8988T (cell line): ENCODE measurements around the gene MRGPRX3.
A peak's percentile ranks its signal among the peaks of the same experiment; 100 is the strongest.
"Not testable (repeated sequence)": the region's sequence is repeated elsewhere in the genome, so short reads cannot be mapped to it uniquely, and the experiment has no call there.

ENCODE experiments used
- DNase-seq: peaks from one replicate; pipeline ENCODE4 v3.0.0; 2011

The MRGPRX3 gene

DNA sequence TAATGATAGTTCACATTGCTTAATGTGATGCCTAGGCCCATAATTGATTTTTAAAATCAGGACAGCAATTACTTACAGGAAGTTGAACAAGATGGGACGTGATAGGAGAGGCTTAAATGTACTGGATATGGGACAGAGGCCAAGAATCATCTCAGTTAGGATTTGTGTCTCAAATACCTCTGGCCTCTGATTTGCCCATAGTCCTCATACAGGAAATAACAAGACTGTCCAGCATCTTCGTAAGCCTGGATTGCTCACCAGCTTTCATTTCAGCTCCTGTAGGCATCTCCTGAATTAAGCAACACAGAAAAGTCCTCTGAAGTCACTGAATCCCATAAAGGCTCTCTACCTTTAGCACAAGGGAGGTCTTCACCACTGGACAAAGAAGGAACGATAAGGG is at the start of gene MRGPRX3:
TSS of gene MRGPRX3 (plus strand) at position 231 of the 400 bp plus-strand sequence. CDS start 4,632 bp downstream, outside the sequence.
- DNase-seq = no peak

DNA sequence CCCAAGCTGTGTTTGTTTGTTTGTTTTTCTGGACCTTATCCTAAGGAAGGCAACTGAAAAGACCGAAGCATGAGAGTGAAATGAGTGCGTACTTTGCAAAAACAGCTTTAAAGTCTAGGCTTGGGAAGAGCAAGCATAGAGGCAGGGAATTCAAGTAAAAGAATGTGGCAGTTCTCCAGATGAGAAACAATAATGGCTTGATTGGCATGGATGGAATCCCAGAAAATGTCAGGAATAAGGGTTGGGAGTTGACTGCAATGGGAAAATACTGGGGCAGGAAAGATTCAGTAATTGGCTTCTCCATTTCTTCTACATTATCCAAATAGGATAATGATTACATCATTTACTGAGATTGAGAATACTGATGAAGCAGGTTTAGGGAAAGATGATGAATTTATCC is 44.0 kb upstream of the MRGPRX3 start:
- DNase-seq = no peak

DNA sequence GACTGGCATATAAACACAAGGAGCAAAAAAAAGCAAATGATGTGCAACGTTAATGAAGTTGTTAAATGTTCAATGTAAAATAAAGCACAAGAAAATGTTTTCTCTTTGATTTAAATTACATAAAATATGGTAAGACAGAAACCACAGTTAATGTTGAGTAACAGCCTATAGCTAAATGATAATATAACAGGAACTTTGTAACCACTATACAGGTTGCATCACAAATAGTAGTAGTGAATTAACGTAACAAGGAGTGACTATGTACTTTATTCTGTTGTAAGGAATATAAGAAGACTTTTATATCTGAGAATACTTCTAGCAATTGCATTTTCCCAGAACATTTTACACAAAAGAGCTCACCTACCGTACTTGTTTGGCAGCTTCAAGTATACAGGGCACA is 43.4 kb upstream of the MRGPRX3 start:
- no peak for DNase-seq

DNA sequence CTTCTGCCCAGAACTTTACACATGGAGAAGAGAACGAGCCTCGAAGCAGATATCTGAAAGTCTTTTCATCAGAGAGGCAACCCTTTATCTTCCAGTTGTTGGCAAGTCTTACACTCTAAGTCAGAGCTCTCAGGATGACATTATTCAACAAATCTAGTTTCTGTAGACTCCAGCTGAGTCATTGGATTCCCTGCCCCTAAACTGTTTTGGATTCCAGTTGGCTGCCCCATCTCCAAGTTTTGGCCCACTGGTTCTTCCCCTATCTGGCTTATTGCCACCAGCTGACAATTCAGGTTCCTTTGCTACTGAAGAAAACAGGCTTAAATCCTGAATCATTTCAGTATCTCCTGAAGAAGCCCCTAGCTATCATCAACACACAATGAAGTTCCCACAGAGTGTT is 40.6 kb upstream of the MRGPRX3 start:
- no peak for DNase-seq

DNA sequence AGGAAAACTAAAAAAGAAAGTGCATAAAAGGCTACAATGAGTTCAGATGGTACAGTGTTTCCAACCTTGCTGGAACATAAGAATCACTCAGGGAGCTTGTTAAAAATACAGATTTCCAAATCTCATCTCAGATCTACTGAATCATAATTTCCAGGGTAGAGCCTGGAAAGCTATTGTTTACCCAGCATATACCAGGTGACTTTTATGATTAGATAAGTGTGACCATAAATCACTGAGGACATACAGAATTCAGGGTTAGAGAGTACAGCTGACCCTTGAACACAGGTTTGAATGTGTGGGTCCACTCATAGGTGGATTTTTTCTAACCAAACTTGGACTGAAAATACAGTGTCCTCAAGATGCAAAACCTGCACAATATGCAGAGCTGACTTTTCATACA is 38.4 kb upstream of the MRGPRX3 start:
- DNase-seq = no peak

DNA sequence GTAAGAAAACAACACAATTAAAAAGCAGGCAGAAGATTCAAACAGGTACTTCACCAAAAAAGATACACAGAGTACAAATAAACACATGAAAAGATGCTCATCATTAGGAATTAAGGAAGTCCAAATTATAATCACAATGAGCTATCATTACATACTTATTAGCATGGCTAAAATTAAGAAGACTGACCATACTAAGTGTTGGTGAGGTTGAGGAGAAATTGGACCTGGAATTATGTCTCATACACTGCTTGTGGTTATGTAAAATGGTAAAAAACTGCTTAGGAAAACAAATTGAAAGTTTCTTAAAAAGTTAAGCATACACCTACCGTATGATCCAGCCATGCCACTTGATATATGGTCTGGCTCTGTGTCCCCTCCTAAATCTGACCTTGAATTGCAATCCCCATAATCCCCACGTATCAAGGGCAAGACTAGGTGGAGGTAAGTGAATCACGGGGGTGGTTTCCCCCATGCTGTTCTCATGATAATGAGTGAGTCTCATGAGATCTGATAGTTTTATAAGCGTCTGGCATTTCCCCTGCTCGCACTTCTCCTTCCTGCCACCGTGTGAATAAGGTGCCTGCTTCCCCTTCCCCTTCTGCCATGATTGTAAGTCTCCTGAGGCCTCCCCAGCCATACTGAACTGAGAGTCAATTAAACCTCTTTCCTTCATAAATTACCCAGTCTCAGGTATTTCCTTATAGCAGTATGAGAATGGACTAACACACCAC is 31.3 kb upstream of the MRGPRX3 start:
- DNase-seq = no peak

DNA sequence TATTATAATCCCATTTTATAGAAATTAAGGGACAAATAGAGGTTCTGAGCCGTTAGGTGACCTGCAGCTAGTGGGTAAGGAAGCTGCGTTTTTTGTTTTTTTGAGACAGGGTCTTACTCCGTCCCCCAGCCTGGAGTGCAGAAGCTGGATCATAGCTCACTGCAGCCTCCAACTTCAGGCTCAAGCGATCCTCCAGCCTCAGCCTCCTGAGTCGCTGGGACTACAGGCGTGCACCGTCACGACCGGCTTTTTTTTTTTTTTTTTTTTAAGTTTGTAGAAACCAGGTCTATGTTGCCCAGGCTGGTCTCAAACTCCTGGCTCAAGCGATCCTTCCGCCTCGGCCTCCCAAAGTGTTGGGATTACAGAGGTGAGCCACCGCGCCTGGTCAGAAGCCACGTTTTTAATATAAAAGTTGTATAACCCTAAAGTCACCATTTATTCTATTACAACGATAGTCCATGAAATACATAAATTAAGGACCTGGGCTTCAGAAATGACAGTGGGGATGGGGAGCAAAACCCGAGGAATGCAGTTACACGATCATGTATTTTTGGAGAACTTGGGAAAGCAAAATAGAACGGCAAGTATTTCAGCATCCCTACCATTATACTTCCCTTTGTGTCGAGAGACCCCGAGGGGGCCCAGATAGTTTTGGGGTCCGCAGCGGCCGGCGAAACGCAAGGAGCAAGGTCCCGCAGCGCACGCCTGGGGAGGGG is 27.1 kb upstream of the MRGPRX3 start:
- no peak for DNase-seq

DNA sequence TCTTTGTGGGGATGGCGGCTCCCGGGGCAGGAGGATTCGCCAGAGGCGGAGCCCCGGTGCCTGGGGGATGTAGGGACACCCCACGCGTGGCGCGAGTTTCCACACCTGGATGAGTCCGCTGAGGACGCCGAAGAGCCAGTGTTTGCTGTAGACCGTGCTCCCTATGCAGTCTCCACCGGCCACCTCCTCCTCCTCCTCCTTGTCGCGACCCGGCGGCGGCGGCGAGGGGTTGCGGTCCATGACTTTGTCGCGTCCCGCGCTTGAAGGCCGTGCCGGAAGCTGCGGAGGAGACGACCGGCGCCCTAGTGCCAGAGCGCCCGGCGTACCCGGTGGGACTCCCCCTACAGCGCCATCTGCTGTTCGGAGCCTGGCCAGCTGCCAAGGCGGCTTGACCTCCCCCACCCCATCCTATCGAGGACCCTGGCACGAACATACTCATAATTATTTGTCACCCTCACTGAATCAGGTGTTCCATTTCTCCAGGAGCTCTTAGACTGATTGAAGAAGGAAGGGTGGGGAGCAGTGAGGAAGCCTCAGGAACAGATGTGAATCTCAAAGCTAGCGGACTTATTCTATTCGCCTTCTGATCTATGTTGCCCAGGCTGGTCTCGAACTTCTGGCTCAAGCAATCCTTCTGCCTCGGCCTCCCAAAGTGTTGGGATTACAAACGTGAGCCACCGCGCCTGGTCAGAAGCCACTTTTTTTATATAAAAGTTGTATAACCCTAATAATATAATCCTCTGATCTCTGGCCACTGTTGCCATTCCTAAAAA is 26.4 kb upstream of the MRGPRX3 start, which contains the start of gene SAAL1:
TSS of gene SAAL1 (minus strand) at position 281 of the 773 bp plus-strand sequence. CDS start at position 240, 41 bp downstream.
- peak; percentile 90 for DNase-seq

DNA sequence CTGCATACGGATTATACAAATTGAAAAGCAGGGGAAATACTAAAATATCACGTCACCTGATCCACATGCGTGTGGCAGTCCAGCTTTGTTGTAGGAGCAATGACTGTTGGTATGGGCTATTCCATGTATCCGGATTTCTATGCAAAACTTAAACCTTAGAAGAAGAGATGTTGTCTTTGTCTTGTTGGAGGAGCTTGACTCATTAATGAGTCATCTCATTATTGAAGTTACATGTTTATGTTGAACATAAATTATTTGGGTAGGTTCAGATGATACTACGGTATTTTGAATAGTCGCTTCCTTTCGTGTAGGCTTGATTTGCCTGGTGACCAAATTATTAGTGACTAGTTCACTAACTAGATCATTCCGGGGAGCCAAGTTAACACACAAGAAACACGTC is 25.7 kb upstream of the MRGPRX3 start:
- DNase-seq = no peak

DNA sequence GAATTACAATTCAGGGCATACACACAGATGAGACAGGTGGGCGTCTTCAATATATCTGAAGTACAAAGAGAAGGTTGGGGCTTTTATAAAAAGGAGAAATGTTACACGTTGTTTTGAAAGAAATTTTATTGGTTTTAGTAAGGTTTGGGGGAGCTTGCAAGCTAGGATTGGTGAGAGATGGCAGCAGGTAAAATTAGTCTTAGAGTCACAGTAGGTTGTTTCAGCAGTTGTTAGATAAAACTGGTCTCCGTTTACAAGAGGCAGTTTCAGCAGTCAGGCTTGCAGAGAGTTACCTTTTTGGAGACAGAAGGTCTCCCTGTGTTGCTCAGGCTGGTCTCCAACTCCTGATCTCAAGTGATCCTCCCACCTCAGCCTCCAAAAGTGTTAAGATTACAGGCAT is 24.1 kb upstream of the MRGPRX3 start:
- no peak for DNase-seq

DNA sequence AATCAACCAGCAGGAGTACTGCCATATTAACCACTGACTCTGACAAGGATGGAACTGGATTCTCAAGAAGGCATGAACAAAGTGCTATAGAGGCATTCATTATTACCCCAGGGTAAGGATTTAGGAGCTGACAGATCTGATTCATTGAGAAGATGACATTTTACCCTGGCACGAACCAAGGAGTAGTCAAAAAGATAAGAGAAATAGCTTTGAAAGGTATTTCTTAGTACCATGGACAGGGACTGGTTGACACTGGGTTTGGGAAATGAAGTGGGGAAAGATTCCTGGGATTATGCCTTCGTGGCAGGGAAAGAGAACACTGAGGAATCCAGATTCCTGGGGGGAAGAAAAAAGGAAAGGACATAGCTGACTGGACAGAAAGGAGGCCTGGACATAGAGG is 21.4 kb upstream of the MRGPRX3 start:
- DNase-seq = no peak

DNA sequence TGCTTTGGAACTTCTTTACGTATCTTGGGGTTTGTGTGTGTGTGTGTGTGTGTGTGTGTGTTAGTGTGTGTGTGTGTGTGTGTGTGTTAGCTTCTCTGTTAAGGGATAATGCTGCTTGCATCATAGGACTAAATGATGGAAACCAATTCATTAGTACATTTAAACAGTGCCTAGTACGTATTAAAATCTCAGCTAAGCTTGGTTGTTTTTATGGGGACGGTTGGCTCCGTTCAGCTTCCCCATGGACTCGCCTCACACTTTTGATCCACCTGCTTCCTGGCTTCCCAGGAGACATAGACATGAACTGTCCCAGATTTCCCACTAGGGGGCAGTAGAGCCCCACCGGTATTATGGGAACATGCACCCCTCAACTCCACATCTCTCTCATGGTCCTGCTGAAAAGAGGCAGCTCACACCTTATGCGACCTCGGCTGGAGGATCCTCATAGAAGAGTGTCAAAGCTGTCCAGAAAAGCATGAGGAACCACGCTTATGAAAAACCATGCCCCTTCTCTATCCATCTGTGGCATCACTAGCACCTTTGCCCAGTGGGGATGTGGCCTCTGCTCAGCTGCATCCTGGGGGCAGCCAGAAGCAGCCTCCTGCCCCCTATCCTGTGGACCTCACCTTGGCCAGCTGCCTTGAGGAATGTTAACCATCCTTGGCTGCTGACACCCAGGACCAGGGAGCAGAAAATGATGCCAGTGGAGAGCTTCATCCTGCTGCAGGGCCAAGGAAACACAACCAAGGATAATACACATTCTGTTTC is 16.8 kb upstream of the MRGPRX3 start:
- peak; percentile 62 for DNase-seq

DNA sequence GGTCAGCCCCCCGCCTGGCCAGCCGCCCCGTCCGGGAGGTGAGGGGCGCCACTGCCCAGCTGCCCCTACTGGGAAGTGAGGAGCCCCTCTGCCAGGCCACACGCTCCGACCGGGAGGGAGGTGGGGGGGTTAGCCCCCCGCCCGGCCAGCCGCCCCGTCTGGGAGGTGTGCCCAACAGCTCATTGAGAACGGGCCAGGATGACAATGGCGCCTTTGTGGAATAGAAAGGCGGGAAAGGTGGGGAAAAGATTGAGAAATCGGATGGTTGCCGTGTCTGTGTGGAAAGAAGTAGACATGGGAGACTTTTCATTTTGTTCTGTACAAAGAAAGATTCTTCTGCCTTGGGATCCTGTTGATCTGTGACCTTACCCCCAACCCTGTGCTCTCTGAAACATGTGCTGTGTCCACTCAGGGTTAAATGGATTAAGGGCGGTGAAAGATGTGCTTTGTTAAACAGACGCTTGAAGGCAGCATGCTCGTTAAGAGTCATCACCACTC is 11.0 kb upstream of the MRGPRX3 start:
- not testable (repeated sequence) for DNase-seq

DNA sequence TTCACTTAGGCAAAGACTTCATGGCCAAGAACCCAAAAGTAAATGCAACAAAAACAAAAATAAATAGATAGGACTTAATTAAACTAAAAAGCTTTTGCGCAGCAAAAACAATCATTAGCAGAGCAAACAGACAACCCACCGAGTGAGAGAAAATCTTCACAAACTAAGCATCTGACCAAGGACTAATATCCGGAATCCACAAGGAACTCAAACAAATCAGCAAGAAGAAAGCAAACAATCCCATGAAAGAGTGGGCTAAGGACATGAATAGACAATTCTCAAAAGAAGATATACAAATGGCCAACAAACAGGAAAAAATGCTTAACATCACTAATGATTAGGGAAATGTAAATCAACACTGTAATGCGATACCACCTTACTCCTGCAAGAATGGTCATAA is 1.3 kb upstream of the MRGPRX3 start:
- DNase-seq = not testable (repeated sequence)

DNA sequence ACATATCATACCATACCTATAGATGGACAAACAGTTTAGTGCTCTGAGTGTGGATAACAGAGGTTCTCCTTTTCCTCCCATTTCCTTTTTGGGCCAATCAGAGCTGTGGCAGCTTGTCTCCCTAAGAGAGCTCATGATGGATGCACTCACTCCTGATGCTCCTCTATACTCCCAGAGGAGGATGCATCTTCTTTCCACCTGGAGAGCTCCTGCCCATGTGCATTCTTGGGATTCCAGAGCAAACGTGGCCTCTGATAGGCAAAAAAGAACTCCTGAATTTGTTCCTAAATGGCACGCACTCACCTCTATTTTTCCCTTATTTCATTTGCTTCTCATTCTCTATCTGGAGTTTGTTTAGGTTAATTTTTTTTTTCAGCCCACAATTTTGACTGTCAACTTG is 2.9 kb downstream of the MRGPRX3 start:
- DNase-seq = no peak

DNA sequence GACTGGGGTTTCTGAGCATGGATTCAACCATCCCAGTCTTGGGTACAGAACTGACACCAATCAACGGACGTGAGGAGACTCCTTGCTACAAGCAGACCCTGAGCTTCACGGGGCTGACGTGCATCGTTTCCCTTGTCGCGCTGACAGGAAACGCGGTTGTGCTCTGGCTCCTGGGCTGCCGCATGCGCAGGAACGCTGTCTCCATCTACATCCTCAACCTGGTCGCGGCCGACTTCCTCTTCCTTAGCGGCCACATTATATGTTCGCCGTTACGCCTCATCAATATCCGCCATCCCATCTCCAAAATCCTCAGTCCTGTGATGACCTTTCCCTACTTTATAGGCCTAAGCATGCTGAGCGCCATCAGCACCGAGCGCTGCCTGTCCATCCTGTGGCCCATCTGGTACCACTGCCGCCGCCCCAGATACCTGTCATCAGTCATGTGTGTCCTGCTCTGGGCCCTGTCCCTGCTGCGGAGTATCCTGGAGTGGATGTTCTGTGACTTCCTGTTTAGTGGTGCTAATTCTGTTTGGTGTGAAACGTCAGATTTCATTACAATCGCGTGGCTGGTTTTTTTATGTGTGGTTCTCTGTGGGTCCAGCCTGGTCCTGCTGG is 4.9 kb downstream of the MRGPRX3 start:
- DNase-seq = no peak

DNA sequence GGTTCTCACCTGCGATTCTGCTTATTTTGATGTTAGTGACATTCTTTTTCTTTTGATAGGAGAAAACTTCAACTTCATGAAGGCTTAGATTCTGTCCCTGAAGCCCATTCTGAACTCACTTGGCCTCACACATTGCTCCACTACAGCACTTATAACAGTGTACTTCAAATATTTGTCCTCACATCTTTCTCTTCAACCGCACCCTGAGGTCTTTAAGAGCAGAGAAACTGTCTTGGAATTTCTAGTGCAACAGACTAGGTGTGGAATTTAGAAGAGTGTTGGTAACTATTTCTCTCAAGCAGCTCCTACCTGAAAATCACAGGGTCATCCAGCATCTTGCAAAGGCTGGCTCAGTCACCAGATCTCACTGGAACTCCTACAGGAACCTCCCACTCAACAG is 7.8 kb downstream of the MRGPRX3 start:
- DNase-seq = no peak

DNA sequence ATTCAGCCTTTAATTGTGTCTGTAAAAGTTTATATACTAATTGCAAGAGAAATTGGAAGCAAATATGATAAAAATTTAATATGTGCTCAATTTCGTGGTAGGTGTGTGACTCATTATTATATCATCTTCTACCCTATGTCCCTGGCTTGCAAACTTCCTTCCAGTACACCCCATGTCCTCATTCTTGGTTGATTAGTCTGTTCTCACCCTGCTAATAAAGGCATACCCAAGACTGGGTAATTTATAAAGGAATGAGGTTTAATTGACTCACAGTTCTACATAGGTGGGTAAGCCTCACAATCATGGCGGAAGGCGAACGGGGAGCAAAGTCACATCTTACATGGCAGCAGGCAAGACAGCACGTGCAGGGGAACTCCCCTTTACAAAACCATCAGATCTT is 11.9 kb downstream of the MRGPRX3 start:
- no peak for DNase-seq

DNA sequence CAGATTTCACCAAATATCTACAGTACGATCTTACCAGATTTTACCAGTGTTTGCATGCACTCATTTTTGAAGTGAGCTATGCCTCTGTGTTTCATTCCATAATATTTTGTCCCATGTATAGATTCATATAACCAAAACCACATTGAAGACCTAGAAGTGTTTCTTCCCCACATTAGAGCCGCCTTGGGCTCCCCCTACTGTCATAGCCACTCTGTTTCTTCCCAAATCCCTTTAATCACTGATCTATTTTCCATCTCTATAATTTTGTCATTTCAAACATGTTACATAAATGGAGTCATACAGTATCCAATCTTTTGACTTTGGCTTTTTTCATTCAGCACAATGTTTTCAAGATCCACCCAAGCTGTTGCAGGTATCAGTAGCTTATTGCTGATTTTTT is 12.7 kb downstream of the MRGPRX3 start:
- DNase-seq = no peak

DNA sequence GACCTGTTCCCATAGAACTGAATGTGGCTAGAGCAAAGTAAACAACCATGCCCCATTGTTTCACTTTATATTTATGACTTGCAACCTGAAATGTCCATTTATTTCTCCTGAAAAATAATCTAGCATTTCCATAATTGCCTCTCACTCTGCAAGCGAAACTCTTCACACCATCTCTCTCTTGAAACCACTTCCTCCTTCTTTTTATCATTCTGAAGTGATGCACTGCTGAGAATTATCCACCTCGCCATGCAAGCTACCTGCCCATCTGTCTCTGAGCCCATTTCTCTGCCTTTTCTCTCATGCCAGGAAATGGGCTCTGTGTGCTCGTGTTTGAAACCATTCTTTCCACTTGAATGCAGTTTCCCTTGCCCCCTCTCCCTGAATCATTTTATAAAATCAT is 13.5 kb downstream of the MRGPRX3 start:
- DNase-seq = no peak

DNA sequence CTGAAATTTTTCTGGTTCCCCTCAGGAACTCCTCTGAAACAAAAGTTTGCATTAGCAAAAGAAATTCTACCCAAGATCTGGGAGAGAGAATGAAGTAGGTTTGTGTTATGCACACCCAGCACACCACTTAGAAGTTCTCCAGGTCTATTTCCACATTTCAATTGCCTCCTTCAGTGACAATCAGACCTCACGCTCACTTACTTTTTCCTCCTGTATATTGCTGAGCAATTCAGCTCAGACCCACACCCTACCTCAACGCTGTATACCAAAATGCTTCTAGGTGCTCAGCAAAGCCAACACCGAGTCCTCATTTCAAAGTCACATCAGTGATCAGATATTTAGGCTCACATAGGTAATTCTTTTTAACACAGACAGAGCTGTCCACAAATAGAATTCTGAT is 19.2 kb downstream of the MRGPRX3 start:
- no peak for DNase-seq

DNA sequence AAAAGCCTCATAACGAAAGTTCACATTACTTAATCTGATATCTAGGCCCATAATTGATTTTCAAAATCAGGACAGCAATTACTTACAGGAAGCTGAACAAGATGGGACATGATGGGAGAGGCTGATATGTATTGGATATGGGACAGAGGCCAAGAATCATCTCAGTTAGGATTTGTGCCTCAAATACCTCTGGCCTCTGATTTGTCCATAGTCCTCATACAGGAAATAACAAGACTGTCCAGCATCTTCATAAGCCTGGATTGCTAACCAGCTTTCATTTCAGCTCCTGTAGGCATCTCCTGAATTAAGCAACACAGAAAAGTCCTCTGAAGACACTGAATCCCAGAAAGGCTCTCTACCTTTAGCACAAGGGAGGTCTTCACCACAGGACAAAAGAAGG is 36.0 kb downstream of the MRGPRX3 start:
- DNase-seq = no peak
